Left ventricle myocardium superior (tissue), 1 donor: Measurements from ENCODE around the gene RASSF10. TPM values are rescaled to one million over a fixed set of nuclear protein-coding genes. Genes with fewer than 3 reads are reported as not detected.
"Not testable (repeated sequence)": the region's sequence is repeated elsewhere in the genome, so short reads cannot be mapped to it uniquely, and the experiment has no call there.

ENCODE experiments used
- ATAC-seq: fragments of 200-7000 bp; cut with Tn5 transposase; one replicate; pipeline ENCODE4 v1.9.1; 2020; ENCODE audit warnings: mild to moderate bottlenecking, moderate library complexity
- DNase-seq: peaks from one replicate; pipeline ENCODE4 v3.0.0-alpha.2; 2020
- intact Hi-C: fragments of 100-400 bp; cut with micrococcal nuclease; formaldehyde crosslinking; loops from one replicate; pipeline ENCODE4 v1.11.0; 2022
- total RNA-seq: library from RNA; stranded (reverse); fragmentation: NEBNext Ultra II Directional; extraction: Animal tissue kit (Norgen Biotek cat#: 25700); gene quantifications from one replicate; pipeline ENCODE4 v1.2.1, GENCODE V29; 2021
- donor health status: DM: no; HTN: yes; CAD: no; lungs with severe emphysema.

The RASSF10 gene
- total RNA-seq, 1 donor from 2014 or later, result 0.42 TPM

DNA sequence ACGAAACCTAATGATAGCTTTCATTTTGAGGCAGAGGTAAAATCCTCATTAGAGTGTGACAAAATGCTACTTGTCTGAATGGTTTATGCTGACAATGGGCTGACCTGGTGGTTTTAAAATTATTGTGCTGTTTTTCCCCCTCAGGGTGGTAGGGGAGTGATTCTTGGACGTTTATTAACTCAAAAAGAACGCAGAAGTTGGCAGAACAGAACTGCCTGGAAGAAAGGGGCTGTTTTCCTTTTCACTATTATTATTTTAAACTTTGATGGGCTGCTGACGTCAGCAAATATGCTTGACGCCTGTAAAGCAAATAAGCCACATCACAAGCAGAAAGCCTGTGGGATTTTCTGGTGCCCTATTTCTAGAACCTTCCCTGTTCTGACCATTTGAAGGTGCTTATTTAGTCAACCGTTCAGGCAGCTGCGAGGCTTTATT, 4.0 kb downstream of the RASSF10 start:
- intact Hi-C loops, result no loop called here
- ATAC-seq, result no peak

DNA sequence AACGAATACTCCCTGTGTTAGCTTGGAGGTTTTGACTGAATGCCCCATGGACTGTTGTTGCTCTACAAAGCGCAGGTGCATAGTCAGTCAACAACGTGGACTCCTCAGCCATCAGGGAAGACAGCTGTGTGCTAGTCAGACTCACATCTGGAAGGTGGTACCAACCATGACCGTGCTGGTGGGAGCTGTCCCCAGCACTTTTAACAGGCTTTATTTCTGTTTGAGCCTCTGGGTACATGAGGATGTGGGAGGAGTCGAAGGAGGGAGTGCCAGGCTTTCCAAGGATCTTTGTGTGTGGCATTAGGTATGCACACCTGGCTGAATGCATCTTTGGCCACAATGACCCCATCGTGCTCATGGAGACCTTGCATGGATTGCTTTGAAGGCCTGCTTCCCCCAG, 6.6 kb downstream of the RASSF10 start:
- intact Hi-C loops, result no loop called here
- ATAC-seq (no peak), DNase-seq (no peak)

More for the DNA sequence above, 4.0 kb downstream of the RASSF10 start:
- DNase-seq, result no peak

GRCh38 chr11:13016415-13016814, 7.3 kb downstream of the RASSF10 start:
- DNase-seq (no peak), ATAC-seq (no peak)
- intact Hi-C loops, result no loop called here

DNA sequence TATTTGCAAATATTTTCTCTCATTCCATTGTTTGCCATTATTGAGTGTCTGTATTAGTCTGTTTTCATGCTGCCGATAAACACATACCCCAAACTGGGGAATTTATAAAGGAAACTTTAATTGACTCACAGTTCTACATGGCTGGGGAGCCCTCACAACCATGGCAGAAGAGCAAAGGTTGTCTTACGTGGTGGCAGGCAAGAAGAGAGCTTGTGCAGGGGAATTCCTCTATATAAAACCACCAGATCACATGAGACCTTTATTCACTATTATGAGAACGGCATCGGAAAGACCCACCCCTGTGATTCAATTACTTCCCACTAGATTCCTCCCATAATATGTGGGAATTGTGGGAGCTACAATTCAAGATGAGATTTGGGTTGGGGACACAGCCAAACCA, 10.2 kb downstream of the RASSF10 start:
- intact Hi-C loops, result no loop called here
- DNase-seq (no peak), ATAC-seq (no peak)

DNA sequence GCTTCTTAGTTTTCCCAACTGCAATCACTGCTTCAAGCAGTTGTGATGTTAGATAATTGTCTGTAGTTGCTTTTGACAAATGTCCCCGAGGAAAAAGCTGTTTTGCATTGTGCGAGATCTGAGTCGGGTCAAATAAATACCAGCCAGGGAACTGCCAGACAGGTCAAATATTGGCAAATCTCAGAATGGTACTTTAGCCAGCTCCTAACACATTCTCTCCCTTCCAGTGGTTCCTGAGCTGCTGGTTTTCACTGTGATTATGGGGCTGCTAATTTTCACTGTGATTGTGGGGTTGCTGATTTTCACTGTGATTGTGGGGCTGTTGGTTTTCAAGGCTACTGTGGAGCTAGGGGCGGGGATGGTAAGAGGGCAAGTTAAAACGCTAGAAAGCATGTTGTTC, 14.3 kb downstream of the RASSF10 start:
- no peak for ATAC-seq
- intact Hi-C loops, result no loop called here

DNA sequence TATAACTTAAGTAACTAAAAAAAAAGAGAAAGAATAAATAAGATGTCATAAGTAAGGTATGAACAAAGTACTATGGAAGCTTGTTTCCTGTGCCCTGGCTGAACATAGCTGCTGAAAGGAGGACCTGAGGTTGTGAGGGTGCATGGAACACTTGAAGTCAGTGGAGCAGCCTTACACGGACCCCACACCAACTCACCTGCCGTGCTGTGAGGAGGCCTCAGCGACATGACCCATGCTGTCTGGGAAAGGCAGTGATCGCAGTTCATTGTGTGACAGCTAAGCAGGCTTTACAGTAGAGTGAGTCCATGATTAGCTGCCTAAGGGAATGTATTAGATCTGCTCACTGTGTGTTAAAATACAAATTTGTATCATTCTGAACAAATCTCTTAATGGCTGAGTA, 17.6 kb downstream of the RASSF10 start:
- intact Hi-C loops, result no loop called here
- ATAC-seq, result no peak
- DNase-seq, result no peak

More for the DNA sequence above, 14.3 kb downstream of the RASSF10 start:
- no peak for DNase-seq

DNA sequence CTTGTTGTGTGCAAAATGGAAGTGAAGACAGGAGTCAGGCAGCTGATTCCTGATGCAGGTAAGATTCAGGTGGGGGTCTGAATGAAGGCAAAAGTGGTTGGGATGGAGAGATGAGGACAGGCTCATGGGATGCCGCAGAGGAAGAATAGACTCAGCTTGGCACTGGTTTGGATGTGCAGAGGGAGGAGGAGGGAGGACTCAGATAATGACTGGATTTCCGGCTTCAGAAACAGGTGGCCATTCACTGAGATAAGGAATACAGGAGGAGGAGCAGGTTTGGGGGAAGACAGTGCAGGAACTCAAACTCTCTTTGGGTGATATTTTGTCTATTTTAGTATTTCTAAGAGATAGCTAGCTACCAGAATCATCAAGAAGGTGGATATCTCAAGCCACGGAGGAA, 19.2 kb downstream of the RASSF10 start:
- no peak for ATAC-seq
- intact Hi-C loops, result no loop called here
- no peak for DNase-seq

- ATAC-seq (no peak), DNase-seq (no peak)
- intact Hi-C loops, result no loop called here
Observed at GRCh38 chr11:13029872-13030271, 20.8 kb downstream of the RASSF10 start.

DNA sequence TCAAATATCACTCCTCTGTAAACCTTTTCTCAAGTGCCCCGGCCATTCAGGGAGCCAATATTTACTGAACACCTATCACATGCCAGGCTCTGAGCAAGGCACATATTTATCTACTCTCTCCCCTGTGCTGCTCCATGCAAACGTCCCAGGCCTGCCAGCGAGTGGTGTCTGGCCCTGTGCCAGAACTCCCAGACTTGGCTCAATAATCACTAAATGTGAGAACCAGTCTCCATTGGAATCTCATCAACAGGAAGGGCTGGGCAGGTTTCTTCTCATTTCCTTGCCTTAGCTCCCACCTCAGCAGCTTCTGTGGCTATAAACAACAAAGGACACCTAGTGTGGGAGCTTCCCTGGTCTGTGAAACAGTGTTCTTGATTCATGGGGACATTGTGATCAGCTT, 21.7 kb downstream of the RASSF10 start:
- intact Hi-C loops, result no loop called here
- peak; percentile 57 for DNase-seq
- ATAC-seq, result peak; percentile 82

DNA sequence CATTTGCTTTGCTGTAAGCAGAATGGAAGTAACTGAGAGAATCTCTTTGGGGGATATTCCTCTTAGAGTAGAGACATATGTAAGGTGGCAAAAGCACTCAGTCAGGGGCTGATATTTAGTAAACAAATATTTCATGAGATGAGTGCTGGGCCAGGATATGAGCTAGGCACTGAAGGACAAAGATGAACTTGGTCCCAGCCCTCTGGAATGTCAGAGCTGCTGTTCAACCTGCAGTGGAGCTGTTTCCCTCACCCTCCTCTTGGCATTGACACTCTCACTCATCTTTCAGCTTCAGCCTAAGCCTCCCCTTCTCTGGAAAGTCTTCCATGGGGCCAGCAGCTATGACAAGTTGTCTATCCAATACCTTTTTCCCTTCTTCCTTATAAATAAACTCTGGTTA, 22.2 kb downstream of the RASSF10 start:
- ATAC-seq (peak; percentile 29), DNase-seq (no peak)
- intact Hi-C loops, result no loop called here

GRCh38 chr11:13033760-13034533, 24.8 kb downstream of the RASSF10 start:
- intact Hi-C loops, result no loop called here
- DNase-seq (no peak), ATAC-seq (peak; percentile 41)

- intact Hi-C loops, result no loop called here
- ATAC-seq, result no peak
Observed at GRCh38 chr11:13035711-13036110, 26.6 kb downstream of the RASSF10 start.

DNA sequence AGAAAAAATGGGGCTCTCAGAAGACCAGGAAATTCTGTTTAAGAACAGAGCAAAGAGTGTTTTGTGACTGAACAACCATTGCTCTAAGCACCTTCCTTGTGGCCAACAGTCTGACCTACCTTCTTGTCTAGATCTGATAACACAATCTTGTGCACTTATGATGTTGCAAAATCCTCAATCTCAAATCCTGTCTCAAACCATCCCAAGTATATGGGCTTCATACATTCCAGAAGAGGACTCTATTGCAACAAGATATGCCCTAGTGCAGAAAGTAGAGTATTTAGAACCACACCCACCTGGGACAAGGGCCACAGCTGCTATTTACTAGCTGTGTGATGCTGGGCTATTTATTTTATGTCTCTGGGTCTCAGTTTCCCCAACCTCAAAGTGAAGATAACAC, 27.1 kb downstream of the RASSF10 start:
- DNase-seq, result no peak
- no peak for ATAC-seq
- intact Hi-C loops, result no loop called here

More at GRCh38 chr11:13035711-13036110, 26.6 kb downstream of the RASSF10 start:
- no peak for DNase-seq

GRCh38 chr11:13038366-13038765, 29.2 kb downstream of the RASSF10 start:
- intact Hi-C loops, result no loop called here
- no peak for DNase-seq
- ATAC-seq, result no peak

- no peak for ATAC-seq
- DNase-seq, result no peak
- intact Hi-C loops, result no loop called here
Observed at GRCh38 chr11:13039126-13039525, 30.0 kb downstream of the RASSF10 start.

- intact Hi-C loops, result no loop called here
- DNase-seq (no peak), ATAC-seq (no peak)
Observed at GRCh38 chr11:13040969-13041561, 31.9 kb downstream of the RASSF10 start.

GRCh38 chr11:13042873-13043342, 33.8 kb downstream of the RASSF10 start:
- intact Hi-C loops, result no loop called here
- ATAC-seq (no peak), DNase-seq (no peak)

- ATAC-seq, result no peak
- intact Hi-C loops, result no loop called here
Observed at GRCh38 chr11:13043912-13044628, 35.0 kb downstream of the RASSF10 start.

DNA sequence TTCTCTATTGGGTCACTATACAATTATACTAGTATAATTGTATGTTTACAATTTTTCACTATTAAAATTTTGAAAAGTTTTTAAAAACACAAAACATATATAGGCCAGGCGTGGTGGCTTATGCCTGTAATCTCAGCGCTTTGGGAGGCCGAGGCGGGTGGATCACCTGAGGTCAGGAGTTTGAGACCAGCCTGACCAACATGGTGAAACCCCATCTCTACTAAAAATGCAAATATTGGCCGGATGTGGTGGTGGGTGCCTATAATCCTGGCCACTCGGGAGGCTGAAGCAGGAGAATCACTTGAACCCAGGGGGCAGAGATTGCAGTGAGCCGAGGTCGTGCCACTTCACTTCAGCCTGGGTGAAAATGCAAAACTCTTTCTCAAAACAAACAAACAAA, 36.0 kb downstream of the RASSF10 start:
- ATAC-seq, intact Hi-C loops, DNase-seq: not testable (repeated sequence)

More at GRCh38 chr11:13043912-13044628, 35.0 kb downstream of the RASSF10 start:
- DNase-seq, result no peak

GRCh38 chr11:13045734-13046133, 36.6 kb downstream of the RASSF10 start:
- DNase-seq (no peak), ATAC-seq (no peak)
- intact Hi-C loops, result no loop called here
